H9 (cell line): Measurements from ENCODE around the gene DNAJB4. TPM values are rescaled to one million over a fixed set of nuclear protein-coding genes. Genes with fewer than 3 reads are reported as not detected.

Experiments used
- DNase-seq: peaks from one replicate; pipeline ENCODE4 v3.0.0-alpha.2; 2017
- H2AFZ ChIP-seq: one replicate; pipeline ENCODE4 v1.6.1; 2013; ENCODE audit warnings: mild to moderate bottlenecking, low read length, control low read depth, moderate library complexity
- H2AK5ac ChIP-seq: 2 replicates; pipeline ENCODE4 v1.6.1; 2013; ENCODE audit warnings: low read length, control low read depth, mixed read lengths; ENCODE audit not compliant: insufficient read length
- H2BK120ac ChIP-seq: one replicate; pipeline ENCODE4 v1.6.1; 2013; ENCODE audit warnings: low read depth, mild to moderate bottlenecking, low read length, control low read depth, inconsistent platforms; ENCODE audit not compliant: poor library complexity, severe bottlenecking
- H2BK12ac ChIP-seq: 2 replicates; pipeline ENCODE4 v1.6.1; 2013; ENCODE audit warnings: low read length, control low read depth, mixed read lengths, low read depth; ENCODE audit not compliant: insufficient read length
- H2BK15ac ChIP-seq: 2 replicates; pipeline ENCODE4 v1.6.1; 2013; ENCODE audit warnings: low read depth, low read length, control low read depth
- H2BK20ac ChIP-seq: one replicate; pipeline ENCODE4 v1.6.1; 2013; ENCODE audit warnings: low read depth, mild to moderate bottlenecking, low read length, control low read depth, inconsistent platforms; ENCODE audit not compliant: poor library complexity, severe bottlenecking
- H2BK5ac ChIP-seq: 2 replicates; pipeline ENCODE4 v1.6.1; 2013; ENCODE audit warnings: low read length, control low read depth, mixed read lengths; ENCODE audit not compliant: insufficient read length
- H3K14ac ChIP-seq: 2 replicates; pipeline ENCODE4 v1.6.1; 2013; ENCODE audit warnings: low read length, control low read depth; ENCODE audit not compliant: insufficient read depth
- H3K18ac ChIP-seq: 2 replicates; pipeline ENCODE4 v1.6.1; 2013; ENCODE audit warnings: low read depth, mild to moderate bottlenecking, mixed read lengths, low read length, control low read depth; ENCODE audit not compliant: insufficient read length
- H3K23ac ChIP-seq: 2 replicates; pipeline ENCODE4 v1.6.1; 2013; ENCODE audit warnings: low read length, control low read depth, mixed read lengths, low read depth; ENCODE audit not compliant: insufficient read length
- H3K23me2 ChIP-seq: 2 replicates; pipeline ENCODE4 v1.6.1; 2013; ENCODE audit warnings: low read depth, mild to moderate bottlenecking, mixed read lengths, low read length, control low read depth; ENCODE audit not compliant: insufficient read length, poor library complexity, severe bottlenecking
- H3K27ac ChIP-seq: 2 replicates; pipeline ENCODE4 v1.5.1; 2013; ENCODE audit warnings: low read length, control low read depth, mixed read lengths, low read depth; ENCODE audit not compliant: insufficient read length
- H3K27me3 ChIP-seq: 2 replicates; pipeline ENCODE4 v1.6.1; 2013; ENCODE audit warnings: low read length, control low read depth, inconsistent platforms; ENCODE audit not compliant: insufficient read depth
- H3K4ac ChIP-seq: 2 replicates; pipeline ENCODE4 v1.6.1; 2013; ENCODE audit warnings: low read depth, mild to moderate bottlenecking, control low read depth, inconsistent platforms, low read length, moderate library complexity
- H3K4me1 ChIP-seq: 2 replicates; pipeline ENCODE4 v1.6.1; 2013; ENCODE audit warnings: low read length, control low read depth, inconsistent platforms; ENCODE audit not compliant: insufficient read depth
- H3K4me2 ChIP-seq: 2 replicates; pipeline ENCODE4 v1.6.1; 2013; ENCODE audit warnings: low read length, control low read depth, mixed read lengths; ENCODE audit not compliant: insufficient read length, insufficient read depth
- H3K56ac ChIP-seq: 2 replicates; pipeline ENCODE4 v1.6.1; 2013; ENCODE audit warnings: low read depth, mild to moderate bottlenecking, mixed read lengths, low read length, control low read depth; ENCODE audit not compliant: insufficient read length
- H3K79me1 ChIP-seq: 2 replicates; pipeline ENCODE4 v1.6.1; 2013; ENCODE audit warnings: low read depth, mild to moderate bottlenecking, moderate library complexity, low read length, control low read depth, inconsistent platforms; ENCODE audit not compliant: insufficient read depth, poor library complexity, severe bottlenecking
- H3K79me2 ChIP-seq: 2 replicates; pipeline ENCODE4 v1.6.1; 2013; ENCODE audit warnings: low read length, control low read depth, inconsistent platforms; ENCODE audit not compliant: insufficient read depth
- H3K9ac ChIP-seq: 2 replicates; pipeline ENCODE4 v1.6.1; 2013; ENCODE audit warnings: low read length, control low read depth, mixed read lengths; ENCODE audit not compliant: insufficient read length; ENCODE audit errors: extremely low read depth
- H3K9me3 ChIP-seq: one replicate; pipeline ENCODE4 v1.6.1; 2013; ENCODE audit warnings: low read depth, low read length, inconsistent platforms; ENCODE audit not compliant: control insufficient read depth
- H3T11ph ChIP-seq: one replicate; pipeline ENCODE4 v1.6.1; 2013; ENCODE audit warnings: mild to moderate bottlenecking, low read length, control low read depth, inconsistent platforms
- H4K20me1 ChIP-seq: one replicate; pipeline ENCODE4 v1.6.1; 2013; ENCODE audit not compliant: control insufficient read depth, insufficient read length, insufficient read depth
- H4K5ac ChIP-seq: 2 replicates; pipeline ENCODE4 v1.6.1; 2013; ENCODE audit warnings: low read depth, mild to moderate bottlenecking, mixed read lengths, low read length, control low read depth; ENCODE audit not compliant: insufficient read length
- H4K8ac ChIP-seq: replicated peaks from 2 replicates; pipeline ENCODE4 v1.6.1; 2013; ENCODE audit warnings: low read length, control low read depth, mixed read lengths, low read depth; ENCODE audit not compliant: insufficient read length
- H4K91ac ChIP-seq: 2 replicates; pipeline ENCODE4 v1.6.1; 2013; ENCODE audit warnings: low read depth, mild to moderate bottlenecking, moderate library complexity, mixed read lengths, low read length, control low read depth; ENCODE audit not compliant: insufficient read length
- H3K27ac Mint-ChIP-seq, 3 experiments: 2 replicates in 2 of 3; 3 replicates in 1 of 3; pipeline ENCODE4 v1.8.0; 2020 to 2021; ENCODE audit warnings: mixed read lengths in 3 of 3, mild to moderate bottlenecking in 1 of 3, moderate library complexity in 1 of 3
- H3K27me3 Mint-ChIP-seq: 2 replicates; pipeline ENCODE4 v1.8.0; 2021; ENCODE audit warnings: low read depth, mild to moderate bottlenecking, moderate library complexity, mixed read lengths
- H3K36me3 Mint-ChIP-seq, 3 experiments: 2 replicates in 2 of 3; 3 replicates in 1 of 3; pipeline ENCODE4 v1.8.0; 2020 to 2021; ENCODE audit warnings: low read depth in 3 of 3, mixed read lengths in 3 of 3; ENCODE audit not compliant: insufficient read depth in 1 of 3
- H3K4me1 Mint-ChIP-seq, 2 experiments: 2 replicates each; pipeline ENCODE4 v1.8.0; 2020; ENCODE audit warnings: mixed read lengths in 2 of 2
- H3K4me3 Mint-ChIP-seq, 2 experiments: 2 replicates in 1 of 2; 3 replicates in 1 of 2; pipeline ENCODE4 v1.8.0; 2020 to 2021; ENCODE audit warnings: mild to moderate bottlenecking in 2 of 2, mixed read lengths in 2 of 2, moderate library complexity in 1 of 2
- H3K9me3 Mint-ChIP-seq, 2 experiments: 2 replicates in 1 of 2; 3 replicates in 1 of 2; pipeline ENCODE4 v1.8.0; 2020; ENCODE audit warnings: mild to moderate bottlenecking in 2 of 2, mixed read lengths in 2 of 2, moderate library complexity in 1 of 2
- WGBS: extraction: QIAGEN DNeasy Blood & Tissue Kit; methylation state at CpG from one replicate; pipeline ENCODE4 v1.1.7; 2013; ENCODE audit warnings: missing lambda C conversion rate, low lambda C conversion rate, mixed read lengths; ENCODE audit not compliant: insufficient read length; ENCODE audit errors: extremely low coverage; 5-methylcytosine and 5-hydroxymethylcytosine counted together
- total RNA-seq: library from RNA; stranded (reverse); gene quantifications from 2 replicates; pipeline ENCODE4 v1.2.1, GENCODE V29; 2021
- TF ChIP-seq, protein P1 (sequence below): fragments of 200-600 bp; sonication (generic); conservative IDR thresholded peaks from 3 replicates; pipeline ENCODE4 v1.8.0; 2021; ENCODE audit warnings: antibody characterized with exemption, mild to moderate bottlenecking

DNAJB4 gene
- total RNA-seq, 1 experiment from 2014 or later, result 8.1 TPM

GRCh38 chr1:78003882-78004718, 639 bp upstream of the DNAJB4 start:
- Mint-ChIP-seq H3K4me1 (peaks cover 27% of the 10 kb centered on the region in 2 experiments), H3K4me3 (peak overlapping the region; percentile 57 to 82), H3K27ac (peak overlapping the region; percentile 94 to 99 (median 99)), H3K9me3 (peaks cover 0 to 2% of the 10 kb centered on the region in 2 experiments; a peak in 1 of 5 replicates), H3K36me3 (no peaks in the 10 kb centered on the region), H3K27me3 (no peaks in the 10 kb centered on the region; the same call in 1 of the 2 replicates)
- Histone ChIP-seq H3K4me2 (peak overlapping the region; percentile 67), H4K5ac (no peak overlapping the region), H2BK15ac (no peak overlapping the region), H2BK12ac (no peak overlapping the region), H3K79me2 (no peaks in the 10 kb centered on the region), H3K4ac (no peak overlapping the region), H2BK20ac (no peak overlapping the region), H3K18ac (no peak overlapping the region), H4K20me1 (no peaks in the 10 kb centered on the region), H3K9ac (peak overlapping the region; percentile 23), H2AFZ (no peak overlapping the region), H2BK120ac (no peak overlapping the region), H4K91ac (no peak overlapping the region), H3K79me1 (no peaks in the 10 kb centered on the region), H3T11ph (no peak overlapping the region), H3K27ac (peak overlapping the region; percentile 34), H3K27me3 (no peaks in the 10 kb centered on the region), H3K23me2 (peaks cover 2% of the 10 kb centered on the region), H3K23ac (no peak overlapping the region), H3K56ac (no peak overlapping the region), H2AK5ac (no peak overlapping the region), H4K8ac (no peak overlapping the region), H2BK5ac (no peak overlapping the region), H3K14ac (no peak overlapping the region), H3K9me3 (no peaks in the 10 kb centered on the region), H3K4me1 (no peaks in the 10 kb centered on the region)
- peak; percentile 74 for DNase-seq
- WGBS, result no CpG with 5 or more reads among the region's 8 CpGs
- TF ChIP-seq, protein P1, sequence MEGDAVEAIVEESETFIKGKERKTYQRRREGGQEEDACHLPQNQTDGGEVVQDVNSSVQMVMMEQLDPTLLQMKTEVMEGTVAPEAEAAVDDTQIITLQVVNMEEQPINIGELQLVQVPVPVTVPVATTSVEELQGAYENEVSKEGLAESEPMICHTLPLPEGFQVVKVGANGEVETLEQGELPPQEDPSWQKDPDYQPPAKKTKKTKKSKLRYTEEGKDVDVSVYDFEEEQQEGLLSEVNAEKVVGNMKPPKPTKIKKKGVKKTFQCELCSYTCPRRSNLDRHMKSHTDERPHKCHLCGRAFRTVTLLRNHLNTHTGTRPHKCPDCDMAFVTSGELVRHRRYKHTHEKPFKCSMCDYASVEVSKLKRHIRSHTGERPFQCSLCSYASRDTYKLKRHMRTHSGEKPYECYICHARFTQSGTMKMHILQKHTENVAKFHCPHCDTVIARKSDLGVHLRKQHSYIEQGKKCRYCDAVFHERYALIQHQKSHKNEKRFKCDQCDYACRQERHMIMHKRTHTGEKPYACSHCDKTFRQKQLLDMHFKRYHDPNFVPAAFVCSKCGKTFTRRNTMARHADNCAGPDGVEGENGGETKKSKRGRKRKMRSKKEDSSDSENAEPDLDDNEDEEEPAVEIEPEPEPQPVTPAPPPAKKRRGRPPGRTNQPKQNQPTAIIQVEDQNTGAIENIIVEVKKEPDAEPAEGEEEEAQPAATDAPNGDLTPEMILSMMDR, result no peak
